ENCODE data around the gene C1orf216. TPM values are rescaled to one million over a fixed set of nuclear protein-coding genes. Genes with fewer than 3 reads are reported as not detected.

The C1orf216 gene
- total and polyA plus RNA-seq, 7 donors, result 2.1 to 32.5 (median 21.6) TPM

- Histone ChIP-seq H3K36me3 (no peaks in the 10 kb centered on the region), H3K27me3 (no peaks in the 10 kb centered on the region), H3K9me3 (no peaks in the 10 kb centered on the region), H3K27ac (no peak overlapping the region), H3K4me1 (no peaks in the 10 kb centered on the region), H3K4me3 (no peak overlapping the region)
- WGBS, 2 donors, result 85 to 87% methylated on average over 4 of the region's 4 CpGs
- no peak for DNase-seq
- intact Hi-C loops (cut with DNase I), result no loop called here
- no peak for TF ChIP-seq POLR2A (IDR thresholded peaks at IDR 0.05)
- TF ChIP-seq CTCF (IDR thresholded peaks at IDR 0.05), result no peak
- TF ChIP-seq POLR2AphosphoS5 (IDR thresholded peaks at IDR 0.05), result no peak
- TF ChIP-seq EP300 (IDR thresholded peaks at IDR 0.05), result no peak
These were observed 35.1 kb upstream of the C1orf216 start for GRCh38 chr1:35753626-35754260.

- Histone ChIP-seq H3K4me1 (no peaks in the 10 kb centered on the region), H3K27ac (no peak overlapping the region), H3K9me3 (no peaks in the 10 kb centered on the region), H3K27me3 (no peaks in the 10 kb centered on the region), H3K4me3 (no peak overlapping the region), H3K36me3 (no peaks in the 10 kb centered on the region)
- no peak for DNase-seq
- 85 to 86% methylated on average over 3 of the region's 3 CpGs for WGBS, 2 donors
- intact Hi-C loops (cut with DNase I), result no loop called here
- TF ChIP-seq EP300 (IDR thresholded peaks at IDR 0.05) (no peak), CTCF (IDR thresholded peaks at IDR 0.05) (no peak), POLR2AphosphoS5 (IDR thresholded peaks at IDR 0.05) (no peak), POLR2A (IDR thresholded peaks at IDR 0.05) (no peak)
These were observed 29.6 kb upstream of the C1orf216 start for GRCh38 chr1:35748326-35748725.

GRCh38 chr1:35745124-35745730 lies 26.5 kb upstream of the C1orf216 start:
- 70 to 90% methylated on average over 1 of the region's 1 CpG for WGBS, 2 donors
- Histone ChIP-seq H3K4me3 (no peak overlapping the region), H3K27me3 (no peaks in the 10 kb centered on the region), H3K36me3 (no peaks in the 10 kb centered on the region), H3K9me3 (no peaks in the 10 kb centered on the region), H3K4me1 (no peaks in the 10 kb centered on the region), H3K27ac (no peak overlapping the region)
- intact Hi-C loops (cut with DNase I), result no loop called here
- no peak for TF ChIP-seq POLR2AphosphoS5 (IDR thresholded peaks at IDR 0.05)
- TF ChIP-seq POLR2A (IDR thresholded peaks at IDR 0.05), result no peak
- TF ChIP-seq CTCF (IDR thresholded peaks at IDR 0.05), result no peak
- DNase-seq, result no peak

- no peaks in the 10 kb centered on the region for H3K4me1 ChIP-seq
- no peak overlapping the region for H3K27ac ChIP-seq
- no peaks in the 10 kb centered on the region for H3K36me3 ChIP-seq
- H3K9me3 ChIP-seq, result no peaks in the 10 kb centered on the region
- 32 to 86% methylated on average over 1 of the region's 1 CpG for WGBS, 2 donors
- H3K27me3 ChIP-seq, result no peaks in the 10 kb centered on the region
- intact Hi-C loops (cut with DNase I), result no loop called here
- no peak overlapping the region for H3K4me3 ChIP-seq
- DNase-seq, result no peak
- TF ChIP-seq POLR2A (IDR thresholded peaks at IDR 0.05) (no peak), EP300 (IDR thresholded peaks at IDR 0.05) (no peak), CTCF (IDR thresholded peaks at IDR 0.05) (no peak), POLR2AphosphoS5 (IDR thresholded peaks at IDR 0.05) (no peak)
These were observed 18.4 kb upstream of the C1orf216 start for GRCh38 chr1:35737120-35737519.

All from sigmoid colon (tissue), 7 donors.